Activated naive CD8-positive, alpha-beta T cell treated with anti-CD3 and anti-CD28 coated beads, Interleukin-2, amount 10 ng/mL, durations not matched to agents 7 days and 5 days (primary cell): ENCODE data around the gene KBTBD2. TPM values are rescaled to one million over a fixed set of nuclear protein-coding genes. Genes with fewer than 3 reads are reported as not detected.
"Not testable (repeated sequence)": the region's sequence is repeated elsewhere in the genome, so short reads cannot be mapped to it uniquely, and the experiment has no call there.

Source experiments
- ATAC-seq: fragments of 150-1000 bp; cut with Tn5 transposase; one replicate; pipeline ENCODE4 v1.10.0; 2021; ENCODE audit warnings: low read depth, moderate library complexity
- POLR2A ChIA-PET: fragments of 350-600 bp; sonication (Branson Sonifier 250); formaldehyde crosslinking; loops from one replicate; lab custom pipeline; 2021; ENCODE audit warnings: antibody characterized with exemption; lab: Charles Lee
- DNase-seq: peaks from one replicate; pipeline ENCODE4 v3.0.0; 2021
- H3K27ac Mint-ChIP-seq: one replicate; pipeline ENCODE4 v1.8.0; 2022; ENCODE audit warnings: mild to moderate bottlenecking, mixed read lengths
- H3K27me3 Mint-ChIP-seq: one replicate; pipeline ENCODE4 v1.8.0; 2022; ENCODE audit warnings: mild to moderate bottlenecking, moderate library complexity, mixed read lengths
- H3K36me3 Mint-ChIP-seq: one replicate; pipeline ENCODE4 v1.8.0; 2021; ENCODE audit warnings: mild to moderate bottlenecking, mixed read lengths
- H3K4me1 Mint-ChIP-seq: one replicate; pipeline ENCODE4 v1.8.0; 2021; ENCODE audit warnings: mixed read lengths
- H3K4me3 Mint-ChIP-seq: one replicate; pipeline ENCODE4 v1.8.0; 2022; ENCODE audit warnings: mild to moderate bottlenecking, moderate library complexity, mixed read lengths
- H3K9me3 Mint-ChIP-seq: one replicate; pipeline ENCODE4 v1.8.0; 2021; ENCODE audit warnings: mixed read lengths
- total RNA-seq, 2 experiments: library from RNA; stranded (reverse); gene quantifications; one replicate each; pipeline ENCODE4 v1.2.3, GENCODE V29; 2021

KBTBD2 gene
- 10 to 100 TPM; 41.3 to 45.4 TPM for total RNA-seq

GRCh38 chr7:32891043-32891799, at the start of gene KBTBD2:
TSS of gene KBTBD2 (minus strand) at chr7:32891760. CDS start at chr7:32879604, 12,156 bp downstream.
- Mint-ChIP-seq H3K36me3 (peaks cover 14% of the 10 kb centered on the region), H3K27me3 (peaks cover 2% of the 10 kb centered on the region), H3K9me3 (no peaks in the 10 kb centered on the region), H3K4me1 (peaks cover 43% of the 10 kb centered on the region), H3K27ac (peak within 1 kb of the TSS; percentile 93), H3K4me3 (peak within 1 kb of the TSS; percentile 87)
- POLR2A ChIA-PET = interaction anchor here (0.6 to 6.3 kb wide), 12 partner anchors 11 to 395 kb away, joined by 3 to 168 read pairs (median 16); partner anchors contain the start of genes AVL9, NT5C3A and RP9
- peak; percentile 83 for DNase-seq
- ATAC-seq = peak; percentile 63

- POLR2A ChIA-PET = interaction anchor here (0.8 to 3.5 kb wide), 3 partner anchors 35 to 95 kb away, joined by 3 to 23 read pairs (median 19); partner anchors contain the start of gene KBTBD2
These were observed 49.6 kb upstream of the KBTBD2 start for GRCh38 chr7:32941181-32941580.

GRCh38 chr7:32937344-32938174, 46.0 kb upstream of the KBTBD2 start:
- Mint-ChIP-seq H3K9me3 (no peaks in the 10 kb centered on the region), H3K27me3 (peaks cover 9% of the 10 kb centered on the region), H3K27ac (no peak overlapping the region), H3K4me3 (no peak overlapping the region), H3K4me1 (peaks cover 10% of the 10 kb centered on the region), H3K36me3 (peaks cover 11% of the 10 kb centered on the region)
- POLR2A ChIA-PET = interaction anchor here (1.0 kb wide), 1 partner anchor 47 kb away, joined by 3 read pairs; no protein-coding TSS in a partner anchor
- no peak for ATAC-seq
- DNase-seq = no peak

More at GRCh38 chr7:32941181-32941580, 49.6 kb upstream of the KBTBD2 start:
- Mint-ChIP-seq H3K36me3 (peaks cover 7% of the 10 kb centered on the region), H3K27me3 (peaks cover 14% of the 10 kb centered on the region), H3K9me3 (peaks cover 7% of the 10 kb centered on the region), H3K4me3 (peak overlapping the region; percentile 90), H3K4me1 (peaks cover 10% of the 10 kb centered on the region), H3K27ac (no peak overlapping the region)
- DNase-seq (no peak), ATAC-seq (no peak)

- Mint-ChIP-seq H3K36me3 (peaks cover 9% of the 10 kb centered on the region), H3K27me3 (peaks cover 5% of the 10 kb centered on the region), H3K4me1 (peaks cover 5% of the 10 kb centered on the region), H3K9me3 (no peaks in the 10 kb centered on the region), H3K27ac (no peak overlapping the region), H3K4me3 (no peak overlapping the region)
- ATAC-seq = no peak
- no peak for DNase-seq
- POLR2A ChIA-PET = interaction anchor here (1.0 kb wide), 1 partner anchor 46 kb away, joined by 3 read pairs; no protein-coding TSS in a partner anchor
These were observed 45.1 kb upstream of the KBTBD2 start for GRCh38 chr7:32936689-32937088.

GRCh38 chr7:32935558-32935957, 44.0 kb upstream of the KBTBD2 start:
- peaks cover 2% of the 10 kb centered on the region for H3K27me3 Mint-ChIP-seq
- POLR2A ChIA-PET = no interaction called here
- H3K27ac Mint-ChIP-seq = no peak overlapping the region
- peaks cover 13% of the 10 kb centered on the region for H3K36me3 Mint-ChIP-seq
- H3K4me3 Mint-ChIP-seq = no peak overlapping the region
- no peaks in the 10 kb centered on the region for H3K9me3 Mint-ChIP-seq
- DNase-seq = no peak
- H3K4me1 Mint-ChIP-seq = peaks cover 4% of the 10 kb centered on the region
- no peak for ATAC-seq

- Mint-ChIP-seq H3K9me3 (no peaks in the 10 kb centered on the region), H3K36me3 (peaks cover 13% of the 10 kb centered on the region), H3K4me1 (no peaks in the 10 kb centered on the region), H3K27me3 (peaks cover 2% of the 10 kb centered on the region), H3K4me3 (no peak overlapping the region), H3K27ac (no peak overlapping the region)
- no peak for DNase-seq
- ATAC-seq = no peak
- POLR2A ChIA-PET = no interaction called here
These were observed 38.8 kb upstream of the KBTBD2 start for GRCh38 chr7:32930378-32930777.

GRCh38 chr7:32929430-32930143, 38.0 kb upstream of the KBTBD2 start:
- POLR2A ChIA-PET = no interaction called here
- no peak for DNase-seq
- no peaks in the 10 kb centered on the region for H3K9me3 Mint-ChIP-seq
- peaks cover 2% of the 10 kb centered on the region for H3K27me3 Mint-ChIP-seq
- H3K4me3 Mint-ChIP-seq = no peak overlapping the region
- ATAC-seq = no peak
- H3K27ac Mint-ChIP-seq = no peak overlapping the region
- no peaks in the 10 kb centered on the region for H3K4me1 Mint-ChIP-seq
- peaks cover 13% of the 10 kb centered on the region for H3K36me3 Mint-ChIP-seq

- POLR2A ChIA-PET = no interaction called here
- Mint-ChIP-seq H3K4me1 (no peaks in the 10 kb centered on the region), H3K9me3 (no peaks in the 10 kb centered on the region), H3K36me3 (peaks cover 13% of the 10 kb centered on the region), H3K4me3 (no peak overlapping the region), H3K27ac (no peak overlapping the region), H3K27me3 (peaks cover 2% of the 10 kb centered on the region)
- no peak for DNase-seq
- ATAC-seq = no peak
These were observed 37.3 kb upstream of the KBTBD2 start for GRCh38 chr7:32928785-32929298.

- Mint-ChIP-seq H3K27me3 (peaks cover 2% of the 10 kb centered on the region), H3K4me3 (no peak overlapping the region), H3K9me3 (no peaks in the 10 kb centered on the region), H3K36me3 (peaks cover 11% of the 10 kb centered on the region), H3K27ac (no peak overlapping the region), H3K4me1 (peaks cover 2% of the 10 kb centered on the region)
- POLR2A ChIA-PET = no interaction called here
- DNase-seq (no peak), ATAC-seq (no peak)
These were observed 30.3 kb upstream of the KBTBD2 start for GRCh38 chr7:32921896-32922295.

- H3K27me3 Mint-ChIP-seq, H3K9me3 Mint-ChIP-seq, H3K4me1 Mint-ChIP-seq, H3K4me3 Mint-ChIP-seq, DNase-seq, ATAC-seq, POLR2A ChIA-PET, H3K36me3 Mint-ChIP-seq, H3K27ac Mint-ChIP-seq: not testable (repeated sequence)
These were observed 25.4 kb upstream of the KBTBD2 start for GRCh38 chr7:32916994-32917393.

GRCh38 chr7:32916006-32916405, 24.4 kb upstream of the KBTBD2 start:
- Mint-ChIP-seq H3K27me3 (no peaks in the 10 kb centered on the region), H3K4me3 (no peak overlapping the region), H3K4me1 (peaks cover 3% of the 10 kb centered on the region), H3K9me3 (no peaks in the 10 kb centered on the region), H3K27ac (no peak overlapping the region), H3K36me3 (peaks cover 9% of the 10 kb centered on the region)
- ATAC-seq = no peak
- DNase-seq = no peak
- POLR2A ChIA-PET = no interaction called here

- Mint-ChIP-seq H3K27ac (no peak overlapping the region), H3K9me3 (no peaks in the 10 kb centered on the region), H3K4me3 (no peak overlapping the region), H3K4me1 (peaks cover 3% of the 10 kb centered on the region), H3K36me3 (peaks cover 9% of the 10 kb centered on the region), H3K27me3 (no peaks in the 10 kb centered on the region)
- ATAC-seq (no peak), DNase-seq (no peak)
- POLR2A ChIA-PET = no interaction called here
These were observed 23.5 kb upstream of the KBTBD2 start for GRCh38 chr7:32915041-32915536.
